ENCODE measurements around the gene NTSR1. TPM values are rescaled to one million over a fixed set of nuclear protein-coding genes. Genes with fewer than 3 reads are reported as not detected.

Gene NTSR1
- total and polyA plus RNA-seq, 2 experiments from 2014 or later, result 0.15 to 1.4 TPM

GRCh38 chr20:62809530-62810428, 101.1 kb downstream of the NTSR1 start:
- Histone ChIP-seq H2AFZ (no peak overlapping the region), H3K4me1 (ENCODE audit: insufficient read depth) (peaks cover 5% of the 10 kb centered on the region; the same call in 1 of the 2 replicates), H4K20me1 (replicated peaks; ENCODE audit: insufficient read depth) (peaks cover 7% of the 10 kb centered on the region), H3K36me3 (ENCODE audit: insufficient read depth) (no peaks in the 10 kb centered on the region), H3K79me2 (replicated peaks; ENCODE audit: insufficient read depth) (peaks cover 9% of the 10 kb centered on the region; the same call in 1 of the 2 replicates), H3F3A (replicated peaks; ENCODE audit: low read depth) (no peaks in the 10 kb centered on the region), H3K4me2 (no peak overlapping the region), H3K27me3 (ENCODE audit: insufficient read depth) (no peaks in the 10 kb centered on the region), H3K9me2 (ENCODE audit: insufficient read depth) (no peaks in the 10 kb centered on the region), H3K27ac (ENCODE audit: low read depth) (no peak overlapping the region), H3K4me3 (no peak overlapping the region)
- Mint-ChIP-seq H3K27me3 (ENCODE audit: insufficient read depth, low read depth, poor library complexity) (peaks cover 19% of the 10 kb centered on the region), H3K36me3 (ENCODE audit: low read depth) (peaks cover 9% of the 10 kb centered on the region; the same call in 1 of the 3 replicates), H3K4me1 (peaks cover 9% of the 10 kb centered on the region; the same call in 1 of the 3 replicates), H3K4me3 (no peak overlapping the region), H3K27ac (no peak overlapping the region), H3K9me3 (no peaks in the 10 kb centered on the region)
- TF ChIP-seq CTCF (conservative IDR thresholded peaks at IDR 0.05; ENCODE audit: low read depth in 2 of 2) (no peak), ZNF331 (CRISPR knock-in tag; IDR thresholded peaks at IDR 0.05; ENCODE audit: low read depth) (no peak)
- DNase-seq (ENCODE audit: low spot score) (no peak), ATAC-seq (no peak)

GRCh38 chr20:62811320-62811719, 102.7 kb downstream of the NTSR1 start:
- no peak overlapping the region for H3K4me2 ChIP-seq
- no peak overlapping the region for H3K27ac Mint-ChIP-seq
- no peaks in the 10 kb centered on the region for H3K36me3 ChIP-seq (ENCODE audit: insufficient read depth)
- H3K4me3 Mint-ChIP-seq, result no peak overlapping the region
- peaks cover 9% of the 10 kb centered on the region; the same call in 1 of the 3 replicates for H3K36me3 Mint-ChIP-seq (ENCODE audit: low read depth)
- H3F3A ChIP-seq (replicated peaks; ENCODE audit: low read depth), result no peaks in the 10 kb centered on the region
- no peaks in the 10 kb centered on the region for H3K27me3 ChIP-seq (ENCODE audit: insufficient read depth)
- peaks cover 25% of the 10 kb centered on the region for H3K27me3 Mint-ChIP-seq (ENCODE audit: insufficient read depth, low read depth, poor library complexity)
- peaks cover 6% of the 10 kb centered on the region; the same call in 1 of the 2 replicates for H3K4me1 ChIP-seq (ENCODE audit: insufficient read depth)
- no peak overlapping the region for H2AFZ ChIP-seq
- 0 out of 2 replicates have a peak, but pooled peaks cover 3% of the 10 kb centered on the region for H3K79me2 ChIP-seq (replicated peaks; ENCODE audit: insufficient read depth)
- peaks cover 5% of the 10 kb centered on the region for H4K20me1 ChIP-seq (replicated peaks; ENCODE audit: insufficient read depth)
- H3K9me2 ChIP-seq (ENCODE audit: insufficient read depth), result no peaks in the 10 kb centered on the region
- no peak overlapping the region for H3K4me3 ChIP-seq
- ATAC-seq, result no peak
- DNase-seq (ENCODE audit: low spot score), result no peak
- H3K27ac ChIP-seq (ENCODE audit: low read depth), result no peak overlapping the region
- peaks cover 13% of the 10 kb centered on the region for H3K4me1 Mint-ChIP-seq
- no peaks in the 10 kb centered on the region for H3K9me3 Mint-ChIP-seq
- TF ChIP-seq ETS1 (IDR thresholded peaks at IDR 0.05) (no peak), CREB1 (CRISPR knock-in tag; IDR thresholded peaks at IDR 0.05; ENCODE audit: low read depth) (no peak), STAT1 (IDR thresholded peaks at IDR 0.05; ENCODE audit: unreplicated experiment) (no peak), REST (IDR thresholded peaks at IDR 0.05; ENCODE audit: unreplicated experiment) (no peak), JUNB (IDR thresholded peaks at IDR 0.05; ENCODE audit: unreplicated experiment) (no peak), EZH2phosphoT487 (IDR thresholded peaks at IDR 0.05; ENCODE audit: unreplicated experiment) (no peak), NANOG (IDR thresholded peaks at IDR 0.05; ENCODE audit: borderline replicate concordance) (no peak), CTCF (conservative IDR thresholded peaks at IDR 0.05; ENCODE audit: low read depth in 2 of 2) (no peak), EZH2 (IDR thresholded peaks at IDR 0.05; ENCODE audit: low read depth, unreplicated experiment) (no peak), ZNF331 (CRISPR knock-in tag; IDR thresholded peaks at IDR 0.05; ENCODE audit: low read depth) (no peak), ZNF114 (CRISPR knock-in tag; IDR thresholded peaks at IDR 0.05) (no peak)

Data from GM23338 (cell line).